ENCODE results near the gene GIT1.

GIT1 gene

DNA sequence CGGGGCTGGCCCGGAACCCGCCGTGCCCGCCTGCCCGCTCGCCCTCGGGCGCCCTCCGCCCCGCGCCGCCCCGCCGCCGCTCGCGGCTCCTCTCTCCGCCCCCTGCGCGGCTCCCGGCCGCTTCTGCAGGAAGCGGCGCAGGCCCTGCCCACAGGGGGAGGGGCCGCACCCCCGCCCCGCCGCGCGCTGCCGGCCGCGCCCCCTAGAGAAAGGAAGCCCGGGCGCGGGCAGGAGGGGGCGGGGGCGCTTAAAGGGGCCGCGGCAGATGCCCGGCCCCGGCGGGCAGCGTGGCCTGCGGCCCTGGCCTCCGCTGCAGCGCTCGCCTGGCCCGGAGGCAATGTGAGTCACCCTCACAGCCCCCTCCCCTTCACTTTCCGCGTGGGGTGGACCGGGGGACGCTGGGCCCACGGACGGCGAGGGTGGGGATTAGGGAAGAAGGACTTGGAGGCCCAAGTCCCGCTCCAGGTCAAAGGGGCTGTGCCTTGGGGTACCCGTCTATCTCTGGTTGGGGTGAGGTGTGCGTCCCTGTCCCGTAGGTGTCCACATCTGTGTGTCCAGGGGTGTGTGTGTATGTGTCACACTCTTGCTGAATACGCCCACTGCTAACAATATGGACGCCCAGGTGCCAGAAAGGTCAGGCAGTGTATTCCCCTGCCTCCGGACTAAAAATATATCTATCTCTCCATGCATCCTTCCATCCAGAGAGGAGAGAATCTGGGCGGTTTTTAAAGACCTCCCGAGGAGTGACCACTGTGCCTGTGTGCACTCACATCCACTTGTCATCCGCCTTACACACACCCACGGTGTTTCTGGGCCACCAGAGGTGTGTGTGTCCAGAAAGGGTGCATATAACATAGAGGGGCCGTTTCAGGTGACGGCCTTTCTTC, at the start of gene GIT1:
Gene GIT1, minus strand, starts transcription at position 125 of the 887 bp plus-strand sequence. CDS start 270 bp downstream, outside the sequence.
- FAIRE-seq = no peak
- no peak for TF ChIP-seq CTCF (IDR thresholded peaks at IDR 0.05; ENCODE audit: insufficient read depth, missing control alignments)
- peak; percentile 87 for DNase-seq (ENCODE audit: insufficient read length, low spot score)

DNA sequence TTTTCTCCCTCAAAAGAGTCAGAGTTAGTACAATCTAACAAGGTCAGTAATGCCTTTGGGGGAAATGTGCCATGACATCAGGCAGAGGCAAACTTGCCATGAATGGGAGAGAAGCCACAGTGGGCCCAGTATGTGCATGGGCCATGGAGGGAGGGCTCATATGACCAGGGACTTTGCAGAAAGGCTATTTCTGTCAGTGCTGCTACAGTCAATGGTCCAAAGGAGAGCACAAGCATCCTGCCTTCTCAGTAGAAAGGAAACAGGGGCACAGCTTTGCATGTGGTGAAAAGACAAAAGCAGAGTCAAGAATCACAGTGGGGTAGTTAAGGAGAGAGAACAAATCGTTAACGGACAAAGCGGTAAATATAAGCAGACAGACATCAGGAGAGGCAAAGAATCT, 44.4 kb upstream of the GIT1 start:
- no peak for FAIRE-seq
- no peak for DNase-seq (ENCODE audit: insufficient read length, low spot score)
- no peak for TF ChIP-seq CTCF (IDR thresholded peaks at IDR 0.05; ENCODE audit: insufficient read depth, missing control alignments)

DNA sequence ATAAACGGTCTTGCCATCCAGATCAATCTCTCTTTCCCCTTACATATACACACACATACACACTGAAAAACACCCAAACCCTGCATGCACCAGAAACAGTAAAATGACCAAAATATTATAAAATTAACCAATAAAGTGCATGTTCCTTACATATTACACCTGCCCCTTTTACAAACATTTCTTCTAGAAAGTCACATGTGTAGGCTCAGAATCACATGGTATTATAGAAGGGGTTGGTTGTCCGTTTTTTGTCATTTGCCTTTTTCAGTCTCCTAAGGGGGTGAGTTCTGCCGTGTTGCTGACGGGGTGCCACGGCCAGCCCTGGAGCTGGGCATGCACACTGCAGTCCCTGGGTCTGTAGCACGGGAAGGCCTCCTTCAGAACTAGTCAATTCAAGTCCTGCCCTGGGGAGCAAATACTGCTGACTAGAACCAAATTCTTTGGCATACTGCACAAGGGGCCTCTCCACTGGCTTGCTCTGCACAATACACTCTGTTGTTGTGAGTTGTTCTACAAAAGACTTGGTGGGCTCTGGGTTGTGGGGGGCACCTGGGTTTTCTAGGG, 41.3 kb upstream of the GIT1 start:
- DNase-seq (ENCODE audit: insufficient read length, low spot score) (no peak), FAIRE-seq (no peak)
- no peak for TF ChIP-seq CTCF (IDR thresholded peaks at IDR 0.05; ENCODE audit: insufficient read depth, missing control alignments)

GRCh38 chr17:29629839-29630238, 40.4 kb upstream of the GIT1 start:
- no peak for FAIRE-seq
- DNase-seq (ENCODE audit: insufficient read length, low spot score) = no peak
- no peak for TF ChIP-seq CTCF (IDR thresholded peaks at IDR 0.05; ENCODE audit: insufficient read depth, missing control alignments)

DNA sequence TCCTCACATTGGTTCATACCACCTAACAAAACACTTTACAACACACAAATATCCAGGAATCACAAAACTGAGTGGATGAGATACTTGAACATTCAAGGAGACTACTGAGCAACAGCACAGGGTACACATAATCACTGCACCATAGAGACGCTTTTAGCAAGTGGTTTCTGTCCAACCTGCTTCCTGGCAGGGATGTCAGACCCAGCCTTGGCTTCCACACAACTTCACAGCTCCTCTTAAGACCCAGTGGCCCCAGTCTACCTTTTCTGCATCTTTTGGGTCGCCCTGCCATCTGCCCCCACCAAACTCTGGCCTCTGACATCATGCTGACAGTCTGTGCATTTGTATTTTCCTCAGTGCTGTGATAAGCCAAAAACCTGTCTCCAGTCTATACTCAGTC, 39.2 kb upstream of the GIT1 start:
- no peak for TF ChIP-seq CTCF (IDR thresholded peaks at IDR 0.05; ENCODE audit: insufficient read depth, missing control alignments)
- DNase-seq (ENCODE audit: insufficient read length, low spot score) (no peak), FAIRE-seq (no peak)

DNA sequence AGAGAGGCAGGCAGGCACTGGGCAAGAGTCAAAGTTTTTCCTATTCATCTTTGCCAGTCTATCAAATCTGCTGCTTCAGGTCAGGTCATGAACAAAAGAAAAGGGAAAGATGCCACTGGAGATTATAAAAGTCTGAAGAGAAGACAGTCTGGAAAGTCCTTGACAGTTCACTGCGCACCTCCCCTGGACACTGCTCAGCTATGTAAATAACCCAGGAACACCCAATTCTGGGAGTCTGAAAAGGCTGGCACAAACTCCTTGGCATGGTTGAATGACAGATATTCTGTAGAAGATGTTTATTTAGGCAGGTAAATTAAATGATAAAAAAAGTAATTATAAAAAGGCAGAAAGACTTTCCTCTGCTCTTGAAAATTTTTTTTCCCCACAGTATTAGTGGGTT, 38.5 kb upstream of the GIT1 start:
- TF ChIP-seq CTCF (IDR thresholded peaks at IDR 0.05; ENCODE audit: insufficient read depth, missing control alignments) = no peak
- FAIRE-seq (no peak), DNase-seq (ENCODE audit: insufficient read length, low spot score) (no peak)
